Measurements from ENCODE around the gene AKR1C2.
"Not testable (repeated sequence)": the region's sequence is repeated elsewhere in the genome, so short reads cannot be mapped to it uniquely, and the experiment has no call there.

Gene AKR1C2

DNA sequence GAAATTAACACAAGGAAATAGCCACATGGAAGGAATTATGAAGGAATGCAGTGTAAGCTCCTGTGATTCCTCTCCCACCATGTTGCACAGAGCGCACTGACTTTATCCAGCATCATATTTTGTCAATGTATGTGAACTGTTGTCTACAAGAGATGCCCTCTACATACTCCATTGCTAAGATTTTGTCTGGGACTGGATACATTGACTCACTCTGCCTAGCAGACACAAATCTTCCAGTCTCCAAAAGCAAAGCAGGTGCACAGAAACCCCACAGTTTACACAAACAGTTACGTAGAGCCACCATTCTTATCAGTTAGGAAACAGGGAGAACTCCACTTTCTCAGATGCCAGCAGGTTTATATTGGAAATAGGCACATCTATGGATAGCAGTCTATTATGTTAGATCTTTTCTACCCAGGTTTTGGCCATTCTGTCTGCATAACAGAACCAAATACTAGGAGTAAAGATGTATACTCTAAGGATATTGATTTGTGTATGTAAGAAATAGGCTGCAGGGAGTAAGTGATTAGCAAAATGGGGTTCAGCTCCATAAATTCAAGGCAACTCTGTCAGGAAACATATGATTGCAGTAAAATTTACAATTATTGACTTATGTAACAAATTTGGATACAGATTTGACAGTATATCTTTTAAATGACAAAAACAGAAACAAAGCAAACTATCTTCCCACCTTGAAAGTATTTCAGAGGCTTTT lies 1.5 kb downstream of the AKR1C2 start:
- TF ChIP-seq, protein P1, sequence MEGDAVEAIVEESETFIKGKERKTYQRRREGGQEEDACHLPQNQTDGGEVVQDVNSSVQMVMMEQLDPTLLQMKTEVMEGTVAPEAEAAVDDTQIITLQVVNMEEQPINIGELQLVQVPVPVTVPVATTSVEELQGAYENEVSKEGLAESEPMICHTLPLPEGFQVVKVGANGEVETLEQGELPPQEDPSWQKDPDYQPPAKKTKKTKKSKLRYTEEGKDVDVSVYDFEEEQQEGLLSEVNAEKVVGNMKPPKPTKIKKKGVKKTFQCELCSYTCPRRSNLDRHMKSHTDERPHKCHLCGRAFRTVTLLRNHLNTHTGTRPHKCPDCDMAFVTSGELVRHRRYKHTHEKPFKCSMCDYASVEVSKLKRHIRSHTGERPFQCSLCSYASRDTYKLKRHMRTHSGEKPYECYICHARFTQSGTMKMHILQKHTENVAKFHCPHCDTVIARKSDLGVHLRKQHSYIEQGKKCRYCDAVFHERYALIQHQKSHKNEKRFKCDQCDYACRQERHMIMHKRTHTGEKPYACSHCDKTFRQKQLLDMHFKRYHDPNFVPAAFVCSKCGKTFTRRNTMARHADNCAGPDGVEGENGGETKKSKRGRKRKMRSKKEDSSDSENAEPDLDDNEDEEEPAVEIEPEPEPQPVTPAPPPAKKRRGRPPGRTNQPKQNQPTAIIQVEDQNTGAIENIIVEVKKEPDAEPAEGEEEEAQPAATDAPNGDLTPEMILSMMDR (IDR thresholded peaks at IDR 0.05; ENCODE audit: insufficient read depth, low read depth, low read length, missing control alignments): no peak
- no peak overlapping the region for H3K4me3 ChIP-seq (ENCODE audit: low read depth, low read length)
- no peak for DNase-seq (ENCODE audit: low read depth)

DNA sequence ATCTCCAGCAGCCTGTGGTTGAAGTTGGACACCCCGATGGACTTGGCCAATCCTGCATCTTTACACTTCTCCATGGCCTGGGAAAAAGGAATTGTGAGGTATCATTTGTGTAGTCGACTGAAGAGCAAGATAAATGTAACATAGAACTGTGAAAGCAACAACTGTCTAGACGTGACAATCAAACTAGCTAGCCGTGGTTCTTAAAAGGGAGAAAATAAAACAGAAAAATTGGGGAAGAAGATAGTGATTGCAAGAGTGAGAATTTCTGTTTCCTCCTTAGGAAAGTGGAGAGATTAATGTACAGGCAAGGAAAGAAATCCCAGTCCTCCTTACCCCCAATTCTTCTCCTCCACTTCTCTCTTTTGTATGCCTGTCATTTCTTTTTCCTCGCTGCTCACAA lies 5.0 kb downstream of the AKR1C2 start:
- TF ChIP-seq, protein P1 (IDR thresholded peaks at IDR 0.05; ENCODE audit: insufficient read depth, low read depth, low read length, missing control alignments): no peak

DNA sequence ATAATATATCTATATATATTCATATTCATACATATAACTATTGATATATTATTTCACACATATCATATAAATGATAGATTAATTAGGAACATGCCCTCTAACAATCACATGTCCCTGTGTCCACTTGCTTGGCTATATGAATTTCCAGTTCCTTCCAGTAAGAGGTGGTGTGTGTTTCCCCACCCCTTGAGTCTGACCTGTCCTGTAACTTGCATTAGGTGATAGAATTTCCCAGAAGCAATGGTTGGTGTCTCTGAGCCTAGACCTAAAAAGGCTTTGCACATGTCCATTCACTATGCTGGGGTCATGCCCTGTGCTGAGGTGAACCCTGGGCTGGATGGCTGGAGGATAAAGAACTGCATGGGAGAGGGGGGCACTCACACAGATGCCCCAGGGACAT lies 9.4 kb downstream of the AKR1C2 start:
- not testable (repeated sequence) for DNase-seq (ENCODE audit: low read depth); H3K4me3 ChIP-seq (ENCODE audit: low read depth, low read length)

More for the DNA sequence above, 5.0 kb downstream of the AKR1C2 start:
- H3K4me3 ChIP-seq (ENCODE audit: low read depth, low read length): no peak overlapping the region
- no peak for DNase-seq (ENCODE audit: low read depth)

DNA sequence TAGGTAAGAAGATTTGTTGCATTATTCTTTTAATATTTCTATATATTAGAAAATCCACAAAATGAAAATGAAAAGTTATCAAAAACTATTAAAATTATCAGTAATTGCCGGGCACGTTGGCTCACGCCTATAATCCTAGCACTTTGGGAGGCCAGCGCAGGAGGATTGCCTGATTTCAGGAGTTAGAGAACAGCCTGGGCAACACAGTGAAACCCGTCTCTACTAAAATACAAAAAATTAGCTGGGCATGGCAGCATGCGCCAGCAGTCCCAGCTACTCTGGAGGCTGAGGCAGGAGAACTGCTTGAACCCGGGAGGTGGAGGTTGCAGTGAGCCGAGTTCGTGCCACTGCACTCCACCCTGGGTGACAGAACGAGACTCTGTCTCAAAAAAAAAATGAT lies 11.1 kb downstream of the AKR1C2 start:
- not testable (repeated sequence) for DNase-seq (ENCODE audit: low read depth); H3K4me3 ChIP-seq (ENCODE audit: low read depth, low read length)

DNA sequence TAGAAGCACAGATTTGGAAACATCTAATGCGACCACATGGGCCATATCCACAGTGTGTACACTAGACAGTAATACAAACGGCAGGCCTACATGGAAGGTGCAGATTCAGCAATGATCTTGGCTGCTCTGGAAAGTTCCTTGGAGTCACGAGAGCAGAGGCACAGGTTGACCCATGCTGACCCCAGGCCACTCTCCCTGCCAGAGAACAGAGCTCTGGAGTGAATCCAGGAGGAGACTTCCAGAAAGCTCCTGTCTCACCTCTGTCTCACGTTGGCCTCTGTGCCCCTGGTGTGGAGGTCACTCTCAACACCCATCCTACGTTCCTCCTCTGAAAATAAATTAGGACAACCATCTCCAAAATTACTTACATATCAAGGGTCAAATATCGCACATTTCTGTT lies 12.2 kb downstream of the AKR1C2 start:
- DNase-seq (ENCODE audit: low read depth); H3K4me3 ChIP-seq (ENCODE audit: low read depth, low read length): not testable (repeated sequence)

DNA sequence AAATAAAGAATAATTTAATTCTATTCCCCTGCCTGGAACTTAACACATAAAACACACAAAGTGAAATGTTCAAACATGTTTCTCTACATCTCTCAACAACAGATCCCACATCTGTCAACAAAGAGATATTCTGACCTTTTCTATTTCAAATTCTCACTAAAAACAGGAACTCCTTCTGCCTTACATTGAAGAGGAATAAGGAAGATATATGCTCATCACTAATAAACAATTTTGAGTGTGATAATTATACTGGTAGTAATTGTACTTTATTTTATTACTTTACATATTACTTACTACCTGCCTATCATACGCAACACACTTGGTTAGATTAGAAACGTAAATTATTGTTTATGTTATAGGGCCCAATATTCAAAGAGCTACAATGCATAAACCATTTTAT lies 13.4 kb downstream of the AKR1C2 start:
- no peak overlapping the region for H3K4me3 ChIP-seq (ENCODE audit: low read depth, low read length)
- TF ChIP-seq, protein P1 (IDR thresholded peaks at IDR 0.05; ENCODE audit: insufficient read depth, low read depth, low read length, missing control alignments): no peak
- DNase-seq (ENCODE audit: low read depth): no peak

DNA sequence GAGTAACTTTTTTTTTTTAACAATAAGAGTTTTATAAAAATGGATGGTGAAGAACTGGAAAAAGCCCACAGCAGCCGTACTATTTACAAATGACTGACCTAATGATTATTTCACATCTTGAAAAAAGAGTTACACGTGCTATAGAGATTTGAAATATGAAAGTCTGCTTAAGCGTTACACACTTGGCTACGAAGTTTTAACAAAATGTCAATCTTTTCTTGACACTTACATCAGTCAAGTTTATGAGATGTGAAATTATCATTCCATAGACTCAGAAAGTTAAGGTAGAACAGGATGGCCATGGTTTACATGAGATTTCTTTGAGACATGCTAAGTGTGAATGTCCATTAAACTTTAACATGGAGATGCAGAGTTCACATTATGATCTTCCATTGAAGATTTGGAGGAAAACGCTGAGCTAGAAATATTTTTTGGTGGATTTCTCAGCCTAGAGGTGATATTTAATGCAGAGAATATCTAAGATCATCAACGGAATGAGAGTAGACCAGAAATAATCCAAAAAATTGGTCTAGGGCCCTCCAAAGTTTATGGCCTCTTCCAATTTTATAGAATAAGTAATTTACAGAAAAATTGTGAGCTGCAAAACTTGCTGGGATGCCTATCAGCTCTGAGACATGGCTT lies 15.5 kb downstream of the AKR1C2 start:
- DNase-seq (ENCODE audit: low read depth); H3K4me3 ChIP-seq (ENCODE audit: low read depth, low read length): not testable (repeated sequence)

DNA sequence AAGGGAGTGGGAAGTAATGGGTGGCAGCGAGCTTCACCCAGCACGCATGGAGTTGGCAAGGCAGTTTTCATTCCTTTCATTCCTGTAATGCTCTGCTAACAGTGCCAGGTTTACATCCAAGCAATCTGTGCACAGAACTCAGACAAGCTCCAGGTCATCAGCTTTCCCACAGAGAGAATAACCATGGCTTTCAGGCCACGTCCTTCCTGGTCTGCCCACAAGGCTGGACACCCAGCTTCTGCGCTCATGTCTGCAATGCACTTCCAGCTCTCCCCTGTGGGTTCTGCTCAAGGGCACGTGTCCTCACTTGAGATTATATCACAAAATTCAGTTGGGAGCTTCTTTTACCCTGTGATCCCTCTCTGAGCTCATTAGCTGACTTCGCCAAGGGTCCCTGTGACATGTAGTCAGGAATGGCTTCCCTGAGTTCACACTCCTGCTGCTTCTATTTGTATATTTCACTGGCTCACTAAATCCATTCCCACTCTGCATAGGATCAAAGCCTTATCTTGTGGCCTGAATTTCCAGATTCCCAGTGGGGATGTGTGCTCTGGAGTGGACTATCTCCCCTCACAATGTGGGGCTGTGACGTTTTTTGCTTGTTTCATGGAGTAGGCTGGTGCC lies 18.6 kb downstream of the AKR1C2 start:
- DNase-seq (ENCODE audit: low read depth): no peak
- H3K4me3 ChIP-seq (ENCODE audit: low read depth, low read length): no peak overlapping the region
- TF ChIP-seq, protein P1 (IDR thresholded peaks at IDR 0.05; ENCODE audit: insufficient read depth, low read depth, low read length, missing control alignments): no peak

DNA sequence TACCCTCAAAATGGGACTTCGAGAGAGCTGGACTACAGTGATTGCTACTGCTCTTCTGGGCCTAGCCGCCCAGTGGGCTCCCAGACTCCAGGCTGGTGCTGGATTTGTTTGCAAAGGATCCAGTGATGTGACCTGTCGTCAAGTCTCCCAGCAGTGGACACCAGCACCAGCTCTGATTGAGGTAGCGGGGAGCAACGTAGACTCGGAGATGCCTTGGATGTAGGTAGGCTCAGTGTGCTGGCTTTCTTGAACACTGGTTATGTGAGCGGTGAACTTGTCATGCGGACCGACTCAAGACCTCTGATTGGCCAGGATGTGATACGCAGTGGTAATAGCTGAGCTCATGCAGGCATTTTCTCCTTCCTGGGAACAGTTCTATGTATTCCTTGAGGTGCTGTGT lies 19.4 kb downstream of the AKR1C2 start:
- no peak for DNase-seq (ENCODE audit: low read depth)
- H3K4me3 ChIP-seq (ENCODE audit: low read depth, low read length): no peak overlapping the region
- TF ChIP-seq, protein P1 (IDR thresholded peaks at IDR 0.05; ENCODE audit: insufficient read depth, low read depth, low read length, missing control alignments): no peak
